Measurements from ENCODE around the gene STRBP. TPM values are rescaled to one million over a fixed set of nuclear protein-coding genes. Genes with fewer than 3 reads are reported as not detected.

The STRBP gene
- total and polyA plus RNA-seq, 2 of the 8 experiments (the other 6 are each of a cell fraction or from before 2014, with no cell fraction given) = 29.7 to 105 TPM

GRCh38 chr9:123093141-123093540, 175.2 kb downstream of the STRBP start:
- Histone ChIP-seq H2BK20ac (ENCODE audit: low read length) (no peak overlapping the region), H4K91ac (replicated peaks; ENCODE audit: insufficient read length, low read length) (no peak overlapping the region), H3K27ac (ENCODE audit: low read depth, low read length) (no peak overlapping the region), H4K20me1 (replicated peaks in 1 of 2; ENCODE audit: control insufficient read depth in 1 of 2, insufficient read depth in 2 of 2, low read length in 2 of 2) (peaks cover 0 to 1% of the 10 kb centered on the region in 2 experiments), H3K9me3 (ENCODE audit: insufficient read depth in 2 of 2, low read depth in 1 of 2, low read length in 1 of 2) (no peaks in the 10 kb centered on the region), H2BK12ac (ENCODE audit: low read depth, low read length) (no peak overlapping the region), H3K27me3 (replicated peaks in 1 of 4; ENCODE audit: control insufficient read depth in 3 of 4, extremely low read depth in 1 of 4, insufficient read depth in 3 of 4, low read length in 3 of 4) (no peaks in the 10 kb centered on the region), H3K79me1 (ENCODE audit: low read depth, low read length) (no peaks in the 10 kb centered on the region), H3K23me2 (ENCODE audit: low read depth, low read length) (no peaks in the 10 kb centered on the region), H3K23ac (ENCODE audit: insufficient read length) (no peak overlapping the region), H2BK5ac (ENCODE audit: low read depth, low read length) (no peak overlapping the region), H2AFZ (ENCODE audit: low read length) (no peak overlapping the region), H3K79me2 (ENCODE audit: control insufficient read depth in 1 of 2, insufficient read depth in 2 of 2, low read length in 2 of 2) (no peaks in the 10 kb centered on the region), H4K8ac (ENCODE audit: extremely low read depth, insufficient read depth, low read length) (no peak overlapping the region), H3K4ac (replicated peaks; ENCODE audit: insufficient read length, low read depth, low read length) (no peak overlapping the region), H3K14ac (ENCODE audit: insufficient read length) (no peak overlapping the region), H3K9ac (replicated peaks in 1 of 4; ENCODE audit: extremely low read depth in 1 of 4, low read depth in 3 of 4, low read length in 3 of 4) (no peak overlapping the region), H4K5ac (ENCODE audit: insufficient read length, low read depth, low read length) (no peak overlapping the region), H3K36me3 (ENCODE audit: control insufficient read depth in 2 of 4, insufficient read depth in 4 of 4, low read length in 3 of 4) (peaks cover 7 to 59% (median 33%) of the 10 kb centered on the region in 4 experiments; a peak in 7 of 8 replicates), H3K4me2 (ENCODE audit: insufficient read depth in 1 of 2, low read depth in 2 of 2, low read length in 2 of 2) (no peak overlapping the region), H3K4me3 (ENCODE audit: extremely low read depth in 1 of 4, insufficient read depth in 2 of 4, low read depth in 3 of 4, low read length in 4 of 4) (no peak overlapping the region), H3K56ac (replicated peaks; ENCODE audit: insufficient read length, low read depth, low read length) (no peak overlapping the region), H3K4me1 (replicated peaks in 1 of 4; ENCODE audit: control insufficient read depth in 3 of 4, insufficient read depth in 4 of 4, low read length in 3 of 4) (peaks cover 0 to 9% (median 8%) of the 10 kb centered on the region in 4 experiments; a peak in 5 of 7 replicates), H3K18ac (ENCODE audit: extremely low read depth, low read length) (no peak overlapping the region), H2AK5ac (ENCODE audit: low read depth, low read length) (no peak overlapping the region), H2BK120ac (replicated peaks; ENCODE audit: low read depth, low read length) (no peak overlapping the region), H2BK15ac (ENCODE audit: low read length) (no peak overlapping the region)
- POLR2A ChIA-PET (ENCODE audit: partially characterized antibody) = interaction anchor here (1.4 kb wide), 2 partner anchors 18 to 252 kb away, joined by 4 to 5 read pairs; no protein-coding TSS in a partner anchor
- CTCF ChIA-PET (ENCODE audit: partially characterized antibody) = interaction anchor here (1.2 to 5.5 kb wide), 6 partner anchors 8 to 264 kb away, joined by 3 to 49 read pairs (median 6); partner anchors contain the start of gene CRB2
- 92% methylated on average over 3 of the region's 3 CpGs; no CpG with 5 or more reads in 1 of the 2 experiments for WGBS, 2 experiments (ENCODE audit: extremely low coverage in 1 of 2, insufficient coverage in 1 of 2, insufficient read length in 1 of 2, insufficient replicate concordance in 2 of 2, low coverage in 1 of 2, low lambda C conversion rate in 2 of 2, missing lambda C conversion rate in 1 of 2)
- no peak for FAIRE-seq
- DNase-seq (ENCODE audit: low read depth in 1 of 2, low spot score in 2 of 2) = no peak

Data from H1 (cell line).